Stimulated activated naive CD4-positive, alpha-beta T cell (primary cell): ENCODE results near the gene CBFA2T3.
"Not testable (repeated sequence)": the region's sequence is repeated elsewhere in the genome, so short reads cannot be mapped to it uniquely, and the experiment has no call there.

Experiments used
- DNase-seq, 6 experiments: peaks; one replicate each; lab custom pipeline; 2025; lab: John Stamatoyannopoulos, UW

CBFA2T3 gene

GRCh38 chr16:89012622-89012995 is 35.6 kb upstream of the CBFA2T3 start:
- no peak for DNase-seq

DNA sequence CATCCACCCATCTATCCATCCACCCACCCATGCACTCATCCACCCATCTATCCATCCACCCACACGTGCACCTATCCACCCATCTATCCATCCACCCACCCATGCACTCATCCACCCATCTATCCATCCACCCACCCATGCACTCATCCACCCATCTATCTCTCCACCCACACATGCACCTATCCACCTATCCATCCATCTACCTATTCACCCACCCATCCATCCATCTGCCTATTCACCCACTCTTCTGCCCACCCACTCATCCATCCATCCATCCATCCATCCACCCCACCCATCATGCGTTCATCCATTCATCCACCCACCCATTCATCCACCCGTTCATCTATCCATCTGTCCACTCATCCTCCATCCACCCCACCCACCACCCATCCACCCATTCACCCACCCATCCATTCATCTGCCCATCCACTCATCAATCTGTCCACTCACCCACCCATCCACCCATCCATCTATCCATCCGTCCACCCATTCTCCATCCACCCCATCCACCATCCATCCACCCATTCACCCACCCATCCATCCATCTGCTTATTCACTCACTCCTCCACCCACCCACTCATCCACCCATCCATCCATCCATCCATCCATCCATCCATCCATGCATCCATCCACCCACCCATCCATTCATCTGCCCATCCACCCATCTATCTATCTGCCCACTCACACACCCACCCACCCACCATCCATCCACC is 35.1 kb upstream of the CBFA2T3 start:
- no peak for DNase-seq

- DNase-seq, result no peak
These were observed 33.4 kb upstream of the CBFA2T3 start for GRCh38 chr16:89010210-89010925.

GRCh38 chr16:89009343-89010209 is 32.6 kb upstream of the CBFA2T3 start:
- peak in 5 of 6 experiments; percentile 7 to 51 (median 20) for DNase-seq

- not testable (repeated sequence) for DNase-seq
These were observed 31.8 kb upstream of the CBFA2T3 start for GRCh38 chr16:89008796-89009195.

DNA sequence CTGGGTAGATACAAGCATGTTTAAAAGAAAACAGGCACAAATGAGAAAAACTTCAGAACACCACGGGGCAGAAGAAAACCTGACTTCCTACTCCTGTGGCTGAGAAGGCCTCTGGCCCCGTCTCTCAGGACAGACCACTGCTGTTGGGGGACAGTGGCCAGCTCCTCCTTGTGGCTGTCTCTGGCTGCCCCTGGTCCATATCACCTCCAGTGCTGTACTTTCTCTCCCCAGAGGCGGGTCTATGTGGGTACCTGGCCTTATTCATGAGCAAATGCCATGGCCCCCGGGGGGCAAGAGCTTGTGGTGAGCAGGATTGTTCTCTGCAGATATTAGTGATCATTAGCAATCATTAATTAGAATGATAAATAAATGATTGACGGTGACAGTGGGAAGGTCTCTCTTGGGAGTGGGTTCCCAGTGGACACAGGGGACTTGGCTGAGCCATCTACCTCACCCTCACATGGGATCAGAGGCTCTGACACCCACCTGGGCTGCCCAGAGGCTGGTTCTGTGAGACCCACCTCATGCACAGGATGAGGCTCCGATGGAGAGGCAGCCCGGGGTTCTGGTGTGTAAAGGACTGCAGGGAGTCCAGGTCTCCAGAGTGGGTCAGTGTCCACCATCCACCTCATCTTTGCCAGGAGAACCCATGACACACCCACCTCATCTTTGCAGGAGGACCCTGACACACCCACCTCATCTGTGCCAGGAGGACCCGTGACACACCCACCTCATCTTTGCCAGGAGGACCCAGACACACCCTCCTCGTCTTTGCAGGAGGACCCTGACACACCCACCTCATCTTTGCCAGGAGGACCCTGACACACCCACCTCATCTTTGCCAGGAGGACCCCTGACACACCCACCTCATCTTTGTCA is 30.6 kb upstream of the CBFA2T3 start:
- DNase-seq, result no peak

DNA sequence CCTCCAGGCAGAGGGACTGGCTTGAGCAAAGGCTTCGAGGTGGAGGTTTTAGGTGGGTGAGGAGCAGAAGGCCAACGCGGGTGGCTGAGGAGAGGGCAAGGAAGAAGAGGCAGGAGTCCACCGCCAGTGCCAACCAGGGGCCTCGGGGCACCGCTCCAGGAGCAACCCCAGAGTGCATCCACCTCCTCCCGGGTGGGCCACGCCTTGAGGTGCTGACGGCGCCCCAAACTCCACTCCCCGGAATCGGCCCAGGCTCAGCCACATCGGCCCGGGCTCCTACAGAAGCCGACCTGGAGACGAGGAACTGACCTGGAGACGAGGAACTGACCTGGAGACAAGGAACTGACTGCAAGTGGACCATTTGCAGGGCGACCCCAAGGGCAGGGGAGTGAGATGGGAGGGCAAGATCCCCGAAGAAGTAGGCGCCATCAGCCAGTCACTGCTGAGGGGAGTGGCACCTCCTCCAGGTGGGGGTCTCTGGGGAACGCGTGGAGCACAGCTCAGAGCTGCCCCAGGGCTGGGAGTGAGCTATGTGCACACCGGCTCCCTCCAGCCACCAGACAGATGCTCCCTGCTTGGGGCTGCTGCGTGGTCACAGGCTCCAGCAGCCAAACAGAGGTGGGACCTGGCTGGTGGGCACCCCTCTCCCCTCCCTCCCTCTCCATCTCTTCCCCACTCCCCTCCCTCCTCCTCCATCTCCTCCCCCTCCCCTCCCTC is 29.2 kb upstream of the CBFA2T3 start:
- DNase-seq, result no peak

DNA sequence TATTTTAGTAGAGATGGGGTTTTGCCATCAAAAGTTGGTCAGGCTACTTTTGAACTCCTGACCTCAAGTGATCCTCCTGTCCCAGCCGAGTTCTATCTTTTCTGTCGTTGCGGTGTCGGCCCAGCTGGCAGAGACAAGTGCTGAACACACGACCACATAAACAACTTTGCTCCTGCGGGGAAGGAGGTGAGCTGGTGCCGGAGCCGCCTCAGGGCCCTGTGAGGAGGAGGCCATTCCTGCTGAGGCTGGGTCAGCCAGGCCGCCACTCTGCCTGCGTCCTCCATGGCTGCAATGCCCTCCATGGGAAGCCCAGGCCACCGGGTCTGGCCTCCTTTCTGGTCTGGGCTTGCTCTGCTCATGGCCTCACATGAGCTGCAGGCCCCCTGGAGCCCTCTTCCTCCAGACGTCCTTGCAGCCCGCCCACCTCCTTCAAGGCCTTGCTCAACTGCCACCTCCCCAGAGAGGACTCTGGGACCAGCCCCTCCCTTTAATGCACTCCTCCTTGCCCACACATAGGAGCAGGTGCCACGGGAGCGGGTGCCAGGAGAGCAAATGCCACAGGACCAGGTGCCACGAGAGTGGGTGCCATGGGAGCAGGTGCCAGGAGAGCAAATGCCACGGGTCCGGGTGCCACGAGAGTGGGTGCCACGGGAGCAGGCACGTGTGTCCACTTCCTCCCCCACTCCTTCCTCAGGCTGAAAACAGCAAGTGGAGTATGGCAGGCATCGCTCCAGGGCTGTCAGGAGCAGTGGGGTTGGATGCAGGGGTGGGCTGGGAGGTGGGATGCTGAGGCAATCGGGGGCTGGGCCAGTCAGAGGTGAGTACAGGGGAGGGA is 28.4 kb upstream of the CBFA2T3 start:
- DNase-seq, result no peak

- DNase-seq, result no peak
These were observed 27.3 kb upstream of the CBFA2T3 start for GRCh38 chr16:89004209-89004831.

- DNase-seq, result no peak
These were observed 26.8 kb upstream of the CBFA2T3 start for GRCh38 chr16:89003831-89004208.

GRCh38 chr16:89002851-89003830 is 26.1 kb upstream of the CBFA2T3 start:
- DNase-seq, result no peak

- DNase-seq, result not testable (repeated sequence)
These were observed 25.1 kb upstream of the CBFA2T3 start for GRCh38 chr16:89002081-89002480.

DNA sequence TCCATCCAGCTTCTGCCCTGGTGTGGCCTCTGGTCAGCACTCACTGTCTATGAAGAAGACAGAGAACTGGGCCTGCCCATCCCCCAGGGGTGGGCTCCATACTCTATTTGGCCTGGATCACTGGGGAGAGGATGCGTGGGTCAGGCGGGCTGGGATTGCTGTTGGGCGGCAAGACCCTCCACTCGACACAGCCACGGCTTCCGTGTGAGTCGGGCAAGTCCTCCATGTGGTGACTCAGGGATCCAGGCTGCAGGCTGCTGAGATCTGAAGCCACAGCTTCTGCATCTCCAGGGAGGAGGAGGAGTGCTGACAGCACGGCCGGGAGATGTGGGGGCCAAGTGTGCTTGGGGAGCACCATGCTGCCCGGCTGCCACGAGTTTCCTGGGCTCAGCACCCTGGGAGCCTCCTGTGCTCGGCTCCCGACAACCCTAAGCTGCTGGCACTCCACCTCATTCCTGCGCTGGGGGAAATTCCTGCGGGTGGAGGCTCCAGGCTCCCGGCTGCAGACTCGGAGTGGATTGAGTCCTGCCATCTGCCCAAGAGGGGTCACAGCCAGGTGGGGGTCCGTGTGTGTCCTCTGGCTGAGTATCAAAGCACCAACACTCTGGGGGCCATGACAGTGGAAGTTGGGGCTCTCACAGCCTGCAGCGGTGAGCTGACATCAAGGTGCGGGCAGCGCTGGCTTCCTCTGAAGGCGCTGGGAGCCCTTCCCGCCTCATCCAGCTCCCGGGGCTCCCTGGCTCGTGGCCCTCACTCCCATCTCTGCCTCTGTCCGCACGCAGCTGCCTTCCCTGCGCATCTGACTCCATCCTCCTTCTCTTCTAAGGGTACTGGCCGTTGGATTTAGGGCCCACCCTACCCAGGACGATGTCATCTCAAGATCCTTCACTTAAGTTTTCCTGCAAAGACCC is 24.4 kb upstream of the CBFA2T3 start:
- no peak for DNase-seq

DNA sequence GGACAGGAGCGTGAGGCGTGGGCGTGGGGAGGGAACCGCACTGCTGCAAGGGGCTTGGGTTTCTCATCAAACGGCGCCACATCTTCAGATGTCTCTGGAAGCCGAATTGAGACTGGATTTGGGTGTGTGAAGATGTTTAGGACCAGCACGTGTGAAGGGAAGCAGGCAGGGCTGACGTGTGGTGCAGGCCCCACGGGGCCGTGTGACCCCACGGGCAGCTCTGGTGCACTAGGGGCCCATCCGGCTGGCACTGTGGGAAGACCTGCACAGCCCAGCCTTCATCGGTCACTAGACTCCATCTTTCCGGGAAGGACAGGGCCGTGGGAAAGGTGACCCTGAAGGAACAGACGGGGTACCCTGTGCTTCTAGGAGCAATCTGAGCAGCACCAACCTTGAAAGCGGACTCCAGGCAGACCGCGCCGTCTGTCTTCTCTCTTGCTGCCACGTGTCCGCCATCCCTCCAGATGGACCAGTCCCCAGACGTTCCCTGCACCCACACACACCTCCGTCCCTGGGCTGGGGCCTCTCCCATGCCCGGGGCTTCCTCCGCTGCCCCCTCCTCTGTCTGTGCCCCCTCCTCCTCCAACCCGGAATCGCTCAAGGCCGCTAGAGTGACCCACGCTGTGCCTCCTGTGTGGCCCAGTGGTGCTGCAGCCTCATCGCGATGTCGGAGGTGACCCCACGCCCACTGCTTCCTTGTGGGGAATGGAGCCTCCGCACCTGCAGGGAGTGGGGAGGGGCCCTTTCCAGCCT is 23.4 kb upstream of the CBFA2T3 start:
- no peak for DNase-seq

- peak in 5 of 6 experiments; percentile 27 to 57 (median 35) for DNase-seq
These were observed 22.6 kb upstream of the CBFA2T3 start for GRCh38 chr16:88999457-89000206.
